Measurements from ENCODE around the gene TGM2. TPM values are rescaled to one million over a fixed set of nuclear protein-coding genes. Genes with fewer than 3 reads are reported as not detected.
A peak's percentile ranks its signal among the peaks of the same experiment; 100 is the strongest.

TGM2 gene
- total and polyA plus RNA-seq, 2 donors (not counting 3 experiments of a cell fraction or from before 2014, with no cell fraction given) = 861 to 868 TPM

DNA sequence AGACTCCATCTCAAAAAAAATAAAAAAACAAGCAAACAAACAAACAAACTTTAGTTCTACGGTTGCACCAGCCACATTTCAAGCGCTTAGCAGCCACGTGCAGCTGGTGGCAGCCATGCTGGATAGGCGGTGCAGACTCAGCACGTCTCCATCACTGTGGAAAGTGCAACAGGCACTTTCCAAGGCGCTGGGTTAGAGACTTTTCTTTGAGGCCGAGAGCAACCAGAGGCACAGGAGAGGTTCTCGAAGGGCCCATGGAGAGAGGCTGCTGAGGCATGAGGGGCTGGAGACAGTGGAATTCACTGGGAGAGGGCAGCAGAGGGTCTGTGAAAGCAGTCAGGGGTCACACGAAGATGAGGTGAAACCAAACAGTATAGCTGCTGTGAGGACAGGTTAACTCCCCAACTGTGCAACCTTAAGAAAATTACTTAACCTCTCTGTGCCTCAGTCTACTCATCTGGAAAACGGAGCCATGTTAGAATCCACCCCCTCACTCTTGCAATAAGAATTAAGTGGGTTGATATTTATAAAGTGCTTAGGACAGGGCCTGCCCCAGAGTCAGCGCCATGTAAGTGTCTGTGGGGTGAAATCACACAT lies 27.5 kb downstream of the TGM2 start:
- H4K20me1 ChIP-seq (replicated peaks; ENCODE audit: control insufficient read depth, extremely low read depth, insufficient read depth, low read length) = no peaks in the 10 kb centered on the region
- H2AFZ ChIP-seq (ENCODE audit: low read depth, low read length) = no peak overlapping the region
- FAIRE-seq (no peak), DNase-seq (ENCODE audit: low read depth, low spot score) (no peak)
- ChIA-PET CTCF (interaction anchor here (2.7 to 4.4 kb wide), 2 partner anchors 64 to 80 kb away, joined by 9 to 42 read pairs; no protein-coding TSS in a partner anchor), POLR2A (no interaction called here)
- peaks cover 26 to 66% of the 10 kb centered on the region in 2 experiments for H3K36me3 ChIP-seq (ENCODE audit: control insufficient read depth in 2 of 2, extremely low read depth in 1 of 2, insufficient read depth in 2 of 2, low read length in 2 of 2)
- no peak for TF ChIP-seq POLR2AphosphoS5 (IDR thresholded peaks at IDR 0.05; ENCODE audit: insufficient read depth, low read depth, low read length)
- TF ChIP-seq CTCF (IDR thresholded peaks at IDR 0.05; ENCODE audit: extremely low read depth in 1 of 2, insufficient read depth in 1 of 2, low read depth in 1 of 2, low read length in 2 of 2) = no peak
- TF ChIP-seq MAX (IDR thresholded peaks at IDR 0.05; ENCODE audit: insufficient read depth, insufficient read length) = no peak
- TF ChIP-seq EZH2 (IDR thresholded peaks at IDR 0.05; ENCODE audit: borderline replicate concordance, low read depth, low read length, severe bottlenecking) = no peak
- no peak for TF ChIP-seq JUN (IDR thresholded peaks at IDR 0.05; ENCODE audit: borderline replicate concordance, insufficient read depth, insufficient read length, low read depth)
- no peak for TF ChIP-seq FOS (IDR thresholded peaks at IDR 0.05; ENCODE audit: borderline replicate concordance, insufficient read depth, low read length)
- TF ChIP-seq POLR2A (IDR thresholded peaks at IDR 0.05; ENCODE audit: low read depth, low read length) = no peak
- no peak for TF ChIP-seq MYC (IDR thresholded peaks at IDR 0.05; ENCODE audit: low read depth, low read length)
- no peak for TF ChIP-seq GATA2 (IDR thresholded peaks at IDR 0.05; ENCODE audit: insufficient read depth, insufficient read length, low read depth, low read length)
- intact Hi-C loops (cut with micrococcal nuclease) = no loop called here
- no peaks in the 10 kb centered on the region for H3K9me1 ChIP-seq (replicated peaks; ENCODE audit: control insufficient read depth, extremely low read depth, insufficient read depth, low read length)
- H3K79me2 ChIP-seq (ENCODE audit: control insufficient read depth, insufficient read depth, low read length) = peaks cover 4% of the 10 kb centered on the region
- H3K9me3 ChIP-seq (replicated peaks; ENCODE audit: control insufficient read depth, insufficient read depth, low read length) = no peaks in the 10 kb centered on the region
- no peak overlapping the region for H3K4me2 ChIP-seq (ENCODE audit: insufficient read depth, low read length)
- H3K9ac ChIP-seq (replicated peaks; ENCODE audit: extremely low read depth, insufficient read depth, low read length) = no peak overlapping the region
- H3K4me1 ChIP-seq (ENCODE audit: control insufficient read depth, extremely low read depth, insufficient read depth, low read length) = peaks cover 76% of the 10 kb centered on the region
- dilution Hi-C loops (cut with MboI; ENCODE audit: extremely low pct_ligation_motif_present, low sequenced_read_pairs) = no loop called here
- BruUV-seq (replicated peaks) = TSS peak; percentile 1
- H3K4me3 ChIP-seq (replicated peaks in 1 of 3; ENCODE audit: insufficient read depth in 1 of 3, low read depth in 1 of 3, low read length in 3 of 3) = no peak overlapping the region
- H3K27me3 ChIP-seq (ENCODE audit: control insufficient read depth in 2 of 2, insufficient read depth in 2 of 2, low read length in 2 of 2) = no peaks in the 10 kb centered on the region
- no peak overlapping the region for H3K27ac ChIP-seq (ENCODE audit: insufficient read depth, low read depth, low read length)
